Measurements from ENCODE around the gene TTC28. TPM values are rescaled to one million over a fixed set of nuclear protein-coding genes. Genes with fewer than 3 reads are reported as not detected.

TTC28 gene
- total RNA-seq, 1 experiment from 2014 or later: 7.1 TPM

Other genes starting within 250 kb of the TTC28 start
- gene CHEK2, start 62.0 kb upstream of the TTC28 start, total RNA-seq (2014; rRNA removed; shearing (Covaris generic)): 24.9 and 40.7 TPM in 2 replicates
- gene HSCB, start 62.2 kb upstream of the TTC28 start, total RNA-seq (2014; rRNA removed; shearing (Covaris generic)): 48.2 and 59.0 TPM in 2 replicates
- gene CCDC117, start 92.9 kb upstream of the TTC28 start, total RNA-seq (2014; rRNA removed; shearing (Covaris generic)): 32.5 and 33.2 TPM in 2 replicates
- 114 and 117 TPM in 2 replicates for gene XBP1, start 120.7 kb upstream of the TTC28 start, total RNA-seq (2014; rRNA removed; shearing (Covaris generic))
- 2.8 and 5.5 TPM in 2 replicates for gene ZNRF3, start 203.7 kb upstream of the TTC28 start, total RNA-seq (2014; rRNA removed; shearing (Covaris generic))

All from Daoy (cell line).